RCC 7860 (cell line): ENCODE results near the gene UBE2F.
"Not testable (repeated sequence)": the region's sequence is repeated elsewhere in the genome, so short reads cannot be mapped to it uniquely, and the experiment has no call there.

ENCODE experiments used
- DNase-seq: peaks from one replicate; pipeline ENCODE4 v3.0.0-alpha.2; 2015; ENCODE audit warnings: low spot score
- FAIRE-seq: peaks from 2 replicates; lab custom pipeline; 2012; peaks lifted over from hg19 to GRCh38; lab: Jason Lieb, UNC

UBE2F gene

GRCh38 chr2:238013806-238014205 is 47.0 kb downstream of the UBE2F start:
- DNase-seq, result no peak
- no peak for FAIRE-seq

DNA sequence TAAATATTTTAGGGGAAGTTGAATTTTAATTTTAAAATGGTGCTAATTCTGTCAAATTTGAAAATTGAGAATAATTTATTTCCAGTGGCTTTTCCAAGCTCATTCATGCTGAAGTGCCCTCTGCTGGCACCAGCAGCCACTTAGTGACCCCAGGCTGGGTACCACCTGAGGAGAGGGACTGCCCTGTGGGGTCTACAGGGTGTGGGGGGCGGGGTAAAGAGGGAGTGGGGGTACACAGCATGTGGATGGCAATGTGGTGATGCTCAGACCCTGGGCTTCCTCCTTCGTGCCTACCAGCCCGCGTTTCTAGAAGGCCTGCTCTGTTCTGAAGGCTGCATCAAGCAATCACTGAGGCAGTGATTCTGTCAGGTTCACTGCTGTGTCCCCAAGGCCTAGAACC is 48.9 kb downstream of the UBE2F start:
- FAIRE-seq (no peak), DNase-seq (no peak)

- DNase-seq (no peak), FAIRE-seq (no peak)
These were observed 49.7 kb downstream of the UBE2F start for GRCh38 chr2:238016526-238016925.

DNA sequence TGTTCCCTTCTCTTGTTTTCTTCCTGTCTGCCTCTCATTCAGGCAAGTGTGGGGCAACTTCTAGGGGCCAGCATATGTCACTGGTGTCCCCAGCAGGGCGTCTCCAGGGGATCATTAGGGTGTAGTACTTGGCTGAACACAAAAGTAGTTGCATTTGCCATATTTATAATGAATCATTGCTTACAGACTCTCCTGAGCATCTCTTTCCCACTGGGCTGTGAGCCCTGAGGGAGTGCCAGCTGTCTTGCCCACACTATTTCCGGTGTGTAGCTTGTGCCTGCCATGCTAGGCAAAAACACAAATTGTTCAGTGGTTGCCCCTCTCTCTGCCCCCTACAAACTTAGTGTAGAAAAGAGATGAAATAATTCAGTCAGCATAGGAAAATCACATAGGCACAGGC is 53.1 kb downstream of the UBE2F start:
- FAIRE-seq, result no peak
- DNase-seq, result peak; percentile 29

GRCh38 chr2:238020816-238021215 is 54.0 kb downstream of the UBE2F start:
- DNase-seq, result no peak
- FAIRE-seq, result no peak

DNA sequence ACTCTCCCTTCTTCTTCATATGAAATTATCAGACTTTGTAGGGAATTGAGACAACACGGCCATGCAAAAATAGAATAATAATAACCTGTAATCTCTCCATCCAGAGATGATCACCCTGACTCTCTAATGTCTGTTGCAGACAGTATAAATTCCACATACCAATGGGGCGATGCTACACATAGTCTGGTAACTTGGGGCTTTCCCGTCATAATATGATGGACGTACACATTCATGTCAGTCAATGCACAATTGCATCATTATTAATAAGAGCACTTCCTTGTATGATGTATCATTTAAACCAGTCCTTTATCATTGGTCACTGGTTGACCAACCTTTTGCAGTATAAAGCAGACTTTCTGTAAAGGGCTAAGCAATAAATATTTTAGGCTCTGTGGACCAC is 54.5 kb downstream of the UBE2F start:
- FAIRE-seq (no peak), DNase-seq (peak; percentile 50)

DNA sequence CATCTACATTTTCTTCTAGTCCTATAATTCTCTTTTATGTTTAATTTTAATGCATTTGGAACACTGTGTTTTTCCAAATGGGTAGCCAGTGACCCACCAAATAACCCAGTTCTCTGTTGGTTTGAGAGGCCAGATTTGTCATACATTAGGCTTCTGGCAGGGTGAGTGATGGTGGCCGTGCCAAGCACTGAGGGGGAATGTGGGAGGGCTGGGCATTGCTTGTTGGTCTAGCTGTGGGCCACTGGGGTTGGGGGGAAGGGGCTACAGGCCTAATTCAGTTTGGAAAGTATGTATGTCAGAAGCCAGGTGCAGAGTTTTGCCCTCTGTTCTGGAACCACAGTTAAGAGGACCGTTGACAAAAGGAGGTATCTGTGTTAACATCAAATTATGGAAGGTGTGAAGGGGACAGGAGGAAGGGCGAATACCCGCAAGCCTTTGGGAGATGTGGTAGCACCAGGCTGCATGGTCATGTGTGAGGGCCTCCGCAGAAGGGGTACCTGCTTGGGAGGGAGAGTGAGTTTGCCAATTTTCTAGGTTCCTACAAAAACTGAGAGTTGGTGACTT is 55.9 kb downstream of the UBE2F start:
- no peak for FAIRE-seq
- DNase-seq, result no peak

DNA sequence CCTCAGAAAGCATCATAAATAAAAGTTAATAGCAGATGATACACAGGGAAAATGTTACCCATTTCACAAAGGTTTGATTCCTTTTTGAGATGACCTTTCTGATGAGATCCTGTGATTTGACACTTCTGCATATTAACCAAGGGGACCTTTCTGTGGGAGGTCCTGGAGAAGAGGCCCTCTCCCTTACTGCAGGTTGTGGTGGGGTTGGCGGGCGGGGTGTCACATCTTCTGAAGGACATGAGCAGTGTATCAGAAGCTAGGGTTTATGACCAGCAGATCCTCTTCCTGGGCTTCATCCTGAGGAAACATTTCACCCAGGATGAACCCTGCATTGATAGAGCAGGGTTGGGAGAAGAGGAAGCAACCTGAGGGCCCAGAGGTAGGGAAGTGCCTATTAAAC is 56.8 kb downstream of the UBE2F start:
- FAIRE-seq, result no peak
- DNase-seq, result no peak

GRCh38 chr2:238024986-238025385 is 58.2 kb downstream of the UBE2F start:
- FAIRE-seq (no peak), DNase-seq (peak; percentile 24)

GRCh38 chr2:238025741-238026360 is 59.0 kb downstream of the UBE2F start:
- DNase-seq (no peak), FAIRE-seq (no peak)

DNA sequence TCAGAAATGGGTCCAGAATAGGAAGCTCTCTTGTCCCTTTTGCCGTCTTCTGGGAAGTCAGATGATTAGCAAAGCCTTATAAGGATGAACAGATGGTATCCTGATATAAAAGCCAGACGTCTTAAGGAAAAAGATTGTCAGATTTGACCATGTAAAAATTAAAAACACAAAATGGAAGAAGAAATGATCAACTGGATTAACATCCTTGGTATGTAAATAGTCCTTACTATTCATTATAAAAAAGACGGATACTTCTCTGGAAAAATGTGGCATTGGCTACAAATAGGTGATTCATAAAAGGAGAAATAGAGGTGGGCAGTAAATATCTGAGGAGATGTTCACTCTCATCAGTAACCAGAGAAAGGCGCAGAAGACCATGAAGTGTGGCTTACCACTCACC is 60.2 kb downstream of the UBE2F start:
- FAIRE-seq, result no peak
- no peak for DNase-seq

GRCh38 chr2:238027591-238028415 is 61.0 kb downstream of the UBE2F start:
- FAIRE-seq, result no peak

DNA sequence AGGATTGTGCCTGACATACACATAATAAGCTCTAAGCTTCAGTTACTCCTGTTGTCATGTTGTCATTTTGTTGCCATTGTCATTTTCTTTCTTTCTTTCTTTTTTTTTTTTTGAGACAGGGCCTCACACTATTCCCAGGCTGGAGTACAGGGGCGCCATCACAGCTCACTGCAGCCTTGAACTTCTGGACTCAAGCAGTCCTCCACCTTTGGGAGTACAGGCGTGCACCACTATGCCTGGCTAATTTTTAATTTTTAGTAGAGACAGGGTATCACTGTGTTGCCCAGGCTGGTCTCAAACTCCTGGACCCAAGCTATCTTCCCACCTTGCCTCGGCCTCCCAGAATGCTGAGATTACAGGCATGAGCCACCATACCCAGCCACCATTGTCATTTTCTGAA is 63.0 kb downstream of the UBE2F start:
- no peak for FAIRE-seq
- DNase-seq, result no peak

More at GRCh38 chr2:238027591-238028415, 61.0 kb downstream of the UBE2F start:
- DNase-seq, result no peak

GRCh38 chr2:238030422-238031155 is 63.8 kb downstream of the UBE2F start:
- FAIRE-seq (no peak), DNase-seq (no peak)

DNA sequence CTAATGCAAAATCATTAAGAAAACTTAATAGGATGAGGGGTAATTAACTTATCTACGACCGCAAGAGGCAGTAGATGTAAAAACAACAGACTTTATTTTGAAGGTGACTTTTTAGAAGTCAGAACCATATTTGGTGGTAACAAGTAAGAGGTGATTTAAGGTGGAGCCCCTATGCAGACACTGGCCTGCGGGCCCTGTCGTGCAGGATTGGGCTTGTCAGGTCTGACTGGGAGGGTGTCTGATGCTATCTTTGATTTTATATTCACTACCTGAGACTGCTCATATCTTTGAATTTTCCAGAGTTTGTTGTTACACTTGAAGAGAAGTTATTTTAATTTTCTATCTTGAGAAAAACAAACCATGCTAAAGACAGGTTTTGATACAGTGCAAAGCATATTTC is 64.9 kb downstream of the UBE2F start:
- FAIRE-seq, result no peak
- DNase-seq, result no peak

- FAIRE-seq (no peak), DNase-seq (no peak)
These were observed 66.0 kb downstream of the UBE2F start for GRCh38 chr2:238032755-238033337.

DNA sequence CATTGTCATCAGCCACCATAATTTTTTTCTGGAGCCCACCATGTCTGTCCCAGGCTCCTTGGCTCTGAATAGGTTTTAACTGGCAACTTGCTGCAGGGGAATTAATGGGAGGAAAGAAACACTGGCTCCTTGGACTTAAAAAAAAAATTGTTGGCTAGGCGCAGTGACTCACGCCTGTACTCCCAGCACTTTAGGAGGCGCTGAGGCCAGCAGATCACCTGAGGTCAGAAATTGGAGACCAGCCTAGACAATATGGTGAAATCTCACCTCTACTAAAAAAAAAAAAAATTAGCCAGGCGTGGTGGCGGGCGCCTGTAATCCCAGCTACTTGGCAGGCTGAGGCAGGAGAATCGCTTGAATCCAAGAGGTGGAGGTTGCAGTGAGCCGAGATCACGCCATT is 67.2 kb downstream of the UBE2F start:
- not testable (repeated sequence) for FAIRE-seq

DNA sequence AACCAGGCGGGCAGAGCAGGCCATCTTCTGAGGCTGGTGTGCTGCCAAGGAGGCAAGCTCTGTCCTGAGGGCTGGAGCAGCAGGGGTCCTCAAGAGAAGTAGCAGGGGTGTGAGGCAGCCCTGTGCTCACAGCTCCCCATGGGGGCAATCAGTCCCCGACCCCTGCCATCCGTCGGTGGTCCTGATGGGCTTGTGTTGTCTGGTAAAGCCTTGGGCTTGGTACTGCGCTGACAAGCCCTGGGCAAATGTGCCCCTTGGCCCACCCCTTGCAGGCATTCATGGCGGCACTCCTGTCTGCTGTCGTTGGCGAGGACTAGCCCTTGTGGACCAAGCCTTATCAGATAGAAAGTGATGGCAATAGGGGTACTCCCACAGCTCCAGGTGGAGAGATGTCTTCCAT is 71.4 kb downstream of the UBE2F start:
- DNase-seq, result no peak
- FAIRE-seq, result no peak

More for the DNA sequence above, 67.2 kb downstream of the UBE2F start:
- not testable (repeated sequence) for DNase-seq

GRCh38 chr2:238039151-238039550 is 72.3 kb downstream of the UBE2F start:
- DNase-seq (no peak), FAIRE-seq (no peak)

GRCh38 chr2:238039985-238040384 is 73.2 kb downstream of the UBE2F start:
- no peak for DNase-seq
- no peak for FAIRE-seq

GRCh38 chr2:238040918-238041317 is 74.1 kb downstream of the UBE2F start:
- FAIRE-seq (no peak), DNase-seq (no peak)
